DOHH2 (cell line): ENCODE data around the gene TUNAR.

ENCODE experiments used
- CTCF ChIP-seq: fragments of 200-600 bp; sonication (generic); IDR thresholded peaks from one replicate; pipeline ENCODE4 v1.5.1; 2014; ENCODE audit warnings: antibody characterized with exemption, mild to moderate bottlenecking, low read depth, low read length; ENCODE audit not compliant: poor library complexity, severe bottlenecking
- EZH2phosphoT487 ChIP-seq: fragments of 200-600 bp; sonication (generic); IDR thresholded peaks from 2 replicates; pipeline ENCODE4 v1.6.1; 2017; ENCODE audit warnings: borderline replicate concordance, mild to moderate bottlenecking, antibody characterized with exemption, low read length, moderate library complexity, mixed read lengths

GRCh38 chr14:95928751-95929150 lies 52.1 kb downstream of the TUNAR start:
- no peak for TF ChIP-seq CTCF
- no peak for TF ChIP-seq EZH2phosphoT487
